ENCODE results near the gene NCF2.
"Not testable (repeated sequence)": the region's sequence is repeated elsewhere in the genome, so short reads cannot be mapped to it uniquely, and the experiment has no call there.

The NCF2 gene

GRCh38 chr1:183590244-183591191 lies at the start of gene NCF2:
Gene NCF2, minus strand, starts transcription at chr1:183590459. Its CDS starts 130 bp downstream, at chr1:183590329.
- DNase-seq (ENCODE audit: low read depth, low spot score) = no peak

GRCh38 chr1:183638649-183639387 lies 48.6 kb upstream of the NCF2 start:
- DNase-seq (ENCODE audit: low read depth, low spot score) = no peak

- no peak for DNase-seq (ENCODE audit: low read depth, low spot score)
Observed at GRCh38 chr1:183636783-183637182, 46.5 kb upstream of the NCF2 start.

GRCh38 chr1:183636334-183636682 lies 46.0 kb upstream of the NCF2 start:
- DNase-seq (ENCODE audit: low read depth, low spot score) = no peak

- peak; percentile 52 for DNase-seq (ENCODE audit: low read depth, low spot score)
Observed at GRCh38 chr1:183635606-183636333, 45.5 kb upstream of the NCF2 start, which contains the start of gene ARPC5. Gene ARPC5, minus strand, starts transcription at chr1:183635783. Its CDS starts 124 bp downstream, at chr1:183635659.

GRCh38 chr1:183635099-183635605 lies 44.9 kb upstream of the NCF2 start:
- no peak for DNase-seq (ENCODE audit: low read depth, low spot score)

GRCh38 chr1:183634429-183635065 lies 44.3 kb upstream of the NCF2 start:
- no peak for DNase-seq (ENCODE audit: low read depth, low spot score)

GRCh38 chr1:183633676-183634343 lies 43.6 kb upstream of the NCF2 start:
- DNase-seq (ENCODE audit: low read depth, low spot score) = peak; percentile 47

GRCh38 chr1:183632964-183633363 lies 42.7 kb upstream of the NCF2 start:
- no peak for DNase-seq (ENCODE audit: low read depth, low spot score)

GRCh38 chr1:183632114-183632513 lies 41.9 kb upstream of the NCF2 start:
- DNase-seq (ENCODE audit: low read depth, low spot score) = no peak

- DNase-seq (ENCODE audit: low read depth, low spot score) = no peak
Observed at GRCh38 chr1:183630748-183631147, 40.5 kb upstream of the NCF2 start.

GRCh38 chr1:183628537-183628936 lies 38.3 kb upstream of the NCF2 start:
- DNase-seq (ENCODE audit: low read depth, low spot score) = no peak

- not testable (repeated sequence) for DNase-seq (ENCODE audit: low read depth, low spot score)
Observed at GRCh38 chr1:183626236-183626635, 36.0 kb upstream of the NCF2 start.

- DNase-seq (ENCODE audit: low read depth, low spot score) = peak; percentile 25
Observed at GRCh38 chr1:183622884-183623785, 32.9 kb upstream of the NCF2 start.

GRCh38 chr1:183622013-183622412 lies 31.8 kb upstream of the NCF2 start:
- no peak for DNase-seq (ENCODE audit: low read depth, low spot score)

GRCh38 chr1:183620311-183620710 lies 30.1 kb upstream of the NCF2 start:
- DNase-seq (ENCODE audit: low read depth, low spot score) = no peak

- no peak for DNase-seq (ENCODE audit: low read depth, low spot score)
Observed at GRCh38 chr1:183619781-183620180, 29.5 kb upstream of the NCF2 start.

GRCh38 chr1:183618202-183618601 lies 27.9 kb upstream of the NCF2 start:
- DNase-seq (ENCODE audit: low read depth, low spot score) = not testable (repeated sequence)

- not testable (repeated sequence) for DNase-seq (ENCODE audit: low read depth, low spot score)
Observed at GRCh38 chr1:183612975-183613374, 22.7 kb upstream of the NCF2 start.

- no peak for DNase-seq (ENCODE audit: low read depth, low spot score)
Observed at GRCh38 chr1:183612407-183612806, 22.1 kb upstream of the NCF2 start.

Measured in iPS DF 19.7 (cell line).